Upper lobe of right lung (tissue), 1 donor: Measurements from ENCODE around the gene CHMP3. TPM values are rescaled to one million over a fixed set of nuclear protein-coding genes. Genes with fewer than 3 reads are reported as not detected.

Experiments
- ATAC-seq: fragments of 200-7000 bp; cut with Tn5 transposase; one replicate; pipeline ENCODE4 v1.9.1; 2020; ENCODE audit warnings: mild to moderate bottlenecking, moderate library complexity
- DNase-seq: peaks from one replicate; pipeline ENCODE4 v3.0.0-alpha.2; 2020
- H3K27ac ChIP-seq: fragments of 200-600 bp; one replicate; pipeline ENCODE4 v1.8.0; 2022
- H3K27me3 ChIP-seq: fragments of 200-600 bp; one replicate; pipeline ENCODE4 v1.8.0; 2022; ENCODE audit warnings: mild to moderate bottlenecking
- H3K36me3 ChIP-seq: fragments of 200-600 bp; one replicate; pipeline ENCODE4 v1.8.0; 2022
- H3K4me1 ChIP-seq: fragments of 200-600 bp; one replicate; pipeline ENCODE4 v1.8.0; 2022
- H3K4me3 ChIP-seq: fragments of 200-600 bp; one replicate; pipeline ENCODE4 v1.8.0; 2022; ENCODE audit warnings: mild to moderate bottlenecking
- H3K9me3 ChIP-seq: fragments of 200-600 bp; one replicate; pipeline ENCODE4 v1.8.0; 2022
- CTCF ChIP-seq: fragments of 200-600 bp; IDR thresholded peaks from one replicate; pipeline ENCODE4 v1.8.0; 2022; ENCODE audit warnings: antibody characterized with exemption
- intact Hi-C: fragments of 100-400 bp; cut with DNase I; formaldehyde crosslinking; loops from one replicate; pipeline ENCODE4 v1.11.0; 2022
- total RNA-seq: library from RNA; stranded (reverse); fragmentation: NEBNext Ultra II Directional; extraction: Animal tissue kit (Norgen Biotek cat#: 25700); gene quantifications from one replicate; pipeline ENCODE4 v1.2.1, GENCODE V29; 2021
- donor health status: DM: no; HTN: yes; CAD: no; lungs with severe emphysema.

CHMP3 gene
- total RNA-seq, 1 donor from 2014 or later: 159 TPM

- no peaks in the 10 kb centered on the region for H3K9me3 ChIP-seq
- ATAC-seq: no peak
- no peak for DNase-seq
Observed at GRCh38 chr2:86468162-86469033, 94.8 kb downstream of the CHMP3 start.

GRCh38 chr2:86466306-86466705 lies 96.9 kb downstream of the CHMP3 start:
- peaks cover 99% of the 10 kb centered on the region for H3K36me3 ChIP-seq

More at GRCh38 chr2:86468162-86469033, 94.8 kb downstream of the CHMP3 start:
- Histone ChIP-seq H3K27me3 (no peaks in the 10 kb centered on the region), H3K36me3 (peaks cover 100% of the 10 kb centered on the region), H3K4me1 (peaks cover 4% of the 10 kb centered on the region), H3K4me3 (no peak overlapping the region), H3K27ac (no peak overlapping the region)
- intact Hi-C loops: no loop called here
- no peak for TF ChIP-seq CTCF

GRCh38 chr2:86464652-86465051 lies 98.6 kb downstream of the CHMP3 start:
- Histone ChIP-seq H3K27ac (no peak overlapping the region), H3K4me1 (peaks cover 4% of the 10 kb centered on the region), H3K9me3 (no peaks in the 10 kb centered on the region), H3K36me3 (peaks cover 99% of the 10 kb centered on the region), H3K27me3 (no peaks in the 10 kb centered on the region), H3K4me3 (no peak overlapping the region)
- no peak for DNase-seq
- peak; percentile 88 for ATAC-seq
- no peak for TF ChIP-seq CTCF
- intact Hi-C loops: no loop called here

More at GRCh38 chr2:86466306-86466705, 96.9 kb downstream of the CHMP3 start:
- intact Hi-C loops: no loop called here
- DNase-seq (no peak), ATAC-seq (no peak)
- no peak for TF ChIP-seq CTCF
- Histone ChIP-seq H3K4me3 (no peak overlapping the region), H3K27ac (no peak overlapping the region), H3K27me3 (no peaks in the 10 kb centered on the region), H3K9me3 (no peaks in the 10 kb centered on the region), H3K4me1 (peaks cover 4% of the 10 kb centered on the region)

GRCh38 chr2:86461042-86461743 lies 102.0 kb downstream of the CHMP3 start:
- peaks cover 4% of the 10 kb centered on the region for H3K4me1 ChIP-seq
- no peaks in the 10 kb centered on the region for H3K27me3 ChIP-seq
- intact Hi-C loops: no loop called here
- H3K36me3 ChIP-seq: peaks cover 98% of the 10 kb centered on the region
- H3K27ac ChIP-seq: no peak overlapping the region
- no peaks in the 10 kb centered on the region for H3K9me3 ChIP-seq
- TF ChIP-seq CTCF: no peak
- ATAC-seq: no peak
- no peak for DNase-seq
- no peak overlapping the region for H3K4me3 ChIP-seq

DNA sequence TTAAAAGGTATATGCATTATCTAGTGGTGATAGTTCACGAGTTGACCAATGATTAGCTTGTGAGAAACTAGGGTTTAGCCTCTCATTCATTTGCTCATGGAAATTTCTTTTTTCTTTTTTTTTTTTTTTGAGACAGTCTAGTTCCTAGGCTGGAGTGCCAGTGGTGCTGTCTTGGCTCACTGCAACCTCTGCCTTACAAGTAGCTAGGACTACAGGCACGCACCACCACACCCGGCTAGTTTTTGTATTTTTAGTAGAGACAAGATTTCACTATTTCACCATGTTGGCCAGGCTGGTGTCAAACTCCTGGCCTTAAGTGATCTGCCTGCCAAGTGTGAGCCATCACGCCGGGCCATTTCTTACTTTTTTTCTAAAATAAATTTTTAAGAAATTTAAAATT lies 108.1 kb downstream of the CHMP3 start:
- H3K27ac ChIP-seq: no peak overlapping the region
- ATAC-seq (no peak), DNase-seq (no peak)
- H3K4me3 ChIP-seq: no peak overlapping the region
- intact Hi-C loops: no loop called here
- no peaks in the 10 kb centered on the region for H3K4me1 ChIP-seq
- H3K9me3 ChIP-seq: no peaks in the 10 kb centered on the region
- peaks cover 89% of the 10 kb centered on the region for H3K36me3 ChIP-seq
- no peaks in the 10 kb centered on the region for H3K27me3 ChIP-seq
- no peak for TF ChIP-seq CTCF
